GM12878 (cell line): ENCODE data around the gene FRAS1. TPM values are rescaled to one million over a fixed set of nuclear protein-coding genes. Genes with fewer than 3 reads are reported as not detected.

Experiments
- ATAC-seq: fragments of 200-7000 bp; cut with Tn5 transposase; 3 replicates; pipeline ENCODE4 v1.9.1; 2020; ENCODE audit warnings: mild to moderate bottlenecking, moderate library complexity
- BruUV-seq: library from RNA; stranded (reverse); fragments of 400-500 nt; replicated peaks from 2 replicates; lab custom pipeline; 2021; lab: Mats Ljungman, UMichigan
- CTCF ChIA-PET: fragments of 300-600 bp; sonication (Branson Sonifier 250); formaldehyde crosslinking; extraction: SDS; loops from one replicate; lab custom pipeline; 2021; ENCODE audit warnings: inconsistent platforms; lab: Yijun Ruan, JAX
- POLR2A ChIA-PET: fragments of 350-600 bp; formaldehyde crosslinking; extraction: SDS; loops from one replicate; lab custom pipeline; 2021; ENCODE audit warnings: inconsistent platforms; lab: Charles Lee
- RAD21 ChIA-PET: fragments of 300-600 bp; sonication (Branson Sonifier 250); formaldehyde crosslinking; loops from one replicate; lab custom pipeline; 2023; ENCODE audit warnings: antibody characterized with exemption; ENCODE audit not compliant: unreplicated experiment; lab: Charles Lee
- SMC1A ChIA-PET: fragments of 300-600 bp; sonication (Branson Sonifier 250); formaldehyde crosslinking; loops from one replicate; lab custom pipeline; 2023; ENCODE audit not compliant: unreplicated experiment, uncharacterized antibody; lab: Charles Lee
- DNase-seq: peaks from one replicate; pipeline ENCODE4 v3.0.0-alpha.2; 2011; ENCODE audit warnings: low read depth, low spot score
- FAIRE-seq: peaks from 3 replicates; lab custom pipeline; 2011; peaks lifted over from hg19 to GRCh38; lab: Jason Lieb, UNC
- H2AFZ ChIP-seq: 2 replicates; pipeline ENCODE4 v1.6.0; 2011; ENCODE audit warnings: low read depth, low read length, control low read depth; ENCODE audit not compliant: control insufficient read depth
- H3K27ac ChIP-seq: 2 replicates; pipeline ENCODE4 v1.5.1; 2011; ENCODE audit warnings: control low read depth; ENCODE audit not compliant: control insufficient read depth, insufficient read depth
- H3K27me3 ChIP-seq, 2 experiments: replicated peaks in 1 of 2; 2 replicates each; pipeline versions ENCODE4 v1.6.0 to v1.6.1; 2011; ENCODE audit warnings: low read length in 1 of 2; ENCODE audit not compliant: control insufficient read depth in 2 of 2, insufficient read depth in 2 of 2
- H3K36me3 ChIP-seq, 2 experiments: 2 replicates each; pipeline ENCODE4 v1.5.1; 2011; ENCODE audit warnings: low read length in 1 of 2; ENCODE audit not compliant: control insufficient read depth in 2 of 2, insufficient read depth in 2 of 2
- H3K4me1 ChIP-seq: 2 replicates; pipeline ENCODE4 v1.6.1; 2011; ENCODE audit warnings: mild to moderate bottlenecking, low read length, moderate library complexity, mixed read lengths; ENCODE audit not compliant: control insufficient read depth, insufficient read depth
- H3K4me2 ChIP-seq: 2 replicates; pipeline ENCODE4 v1.6.0; 2011; ENCODE audit warnings: control low read depth; ENCODE audit not compliant: control insufficient read depth, insufficient read depth
- H3K4me3 ChIP-seq: fragments of 200-600 bp; sonication (generic); 2 replicates; pipeline ENCODE4 v1.5.1; 2016
- H3K79me2 ChIP-seq: 2 replicates; pipeline ENCODE4 v1.6.0; 2011; ENCODE audit warnings: low read length; ENCODE audit not compliant: control insufficient read depth, insufficient read depth
- H3K9ac ChIP-seq: 2 replicates; pipeline ENCODE4 v1.8.0; 2011; ENCODE audit warnings: low read length, control low read depth, mixed read lengths; ENCODE audit not compliant: control insufficient read depth, insufficient read depth
- H3K9me3 ChIP-seq: replicated peaks from 3 replicates; pipeline ENCODE4 v1.5.1; 2011; ENCODE audit warnings: mild to moderate bottlenecking, low read length; ENCODE audit not compliant: control insufficient read depth, insufficient read depth
- H4K20me1 ChIP-seq: 2 replicates; pipeline ENCODE4 v1.6.0; 2011; ENCODE audit not compliant: control insufficient read depth, insufficient read depth
- BCL11A ChIP-seq: IDR thresholded peaks from 2 replicates; pipeline ENCODE4 v1.6.1; 2011; ENCODE audit warnings: low read depth, low read length
- BHLHE40 ChIP-seq, 2 experiments: fragments of 450-650 bp in 1 of 2; IDR thresholded peaks; 2 replicates each; pipeline ENCODE4 v1.6.1; 2011 to 2017; ENCODE audit warnings: low read depth in 2 of 2, borderline replicate concordance in 1 of 2, improper control_type of control experiment in 1 of 2, low read length in 1 of 2, mild to moderate bottlenecking in 1 of 2
- BRCA1 ChIP-seq: IDR thresholded peaks from 2 replicates; pipeline ENCODE4 v1.6.1; 2011; ENCODE audit warnings: low read depth, low read length, improper control_type of control experiment
- GATAD2B ChIP-seq: fragments of 450-650 bp; conservative IDR thresholded peaks from 2 replicates; pipeline ENCODE4 v1.6.1; 2017; ENCODE audit warnings: low read depth, mild to moderate bottlenecking, moderate library complexity
- JUNB ChIP-seq: IDR thresholded peaks from 2 replicates; pipeline ENCODE4 v1.6.1; 2016; ENCODE audit warnings: antibody characterized with exemption, mild to moderate bottlenecking
- MAX ChIP-seq: IDR thresholded peaks from 2 replicates; pipeline ENCODE4 v1.6.1; 2012; ENCODE audit warnings: low read depth, low read length, improper control_type of control experiment
- NR2F1 ChIP-seq: fragments of 450-650 bp; conservative IDR thresholded peaks from 2 replicates; pipeline ENCODE4 v1.6.1; 2017; ENCODE audit warnings: mild to moderate bottlenecking
- PAX8 ChIP-seq: fragments of 450-650 bp; IDR thresholded peaks from 2 replicates; pipeline ENCODE4 v1.6.1; 2017; ENCODE audit warnings: mild to moderate bottlenecking, moderate library complexity
- RB1 ChIP-seq: fragments of 450-650 bp; formaldehyde crosslinking; IDR thresholded peaks from 2 replicates; pipeline ENCODE4 v1.6.1; 2017; ENCODE audit warnings: mild to moderate bottlenecking, borderline replicate concordance
- RELA ChIP-seq: fragments of 450-650 bp; IDR thresholded peaks from 2 replicates; pipeline ENCODE4 v1.8.0; 2014; ENCODE audit warnings: borderline replicate concordance; ENCODE audit not compliant: partially characterized antibody
- SKIL ChIP-seq: fragments of 450-650 bp; IDR thresholded peaks from 2 replicates; pipeline ENCODE4 v1.6.1; 2017; ENCODE audit warnings: mild to moderate bottlenecking, low read depth, inconsistent platforms; ENCODE audit not compliant: poor library complexity, severe bottlenecking
- SMC3 ChIP-seq: IDR thresholded peaks from 2 replicates; pipeline ENCODE4 v1.6.1; 2011; ENCODE audit warnings: low read length, improper control_type of control experiment, borderline replicate concordance
- SUZ12 ChIP-seq: fragments of 200-600 bp; sonication (generic); IDR thresholded peaks from one replicate; pipeline ENCODE4 v1.6.1; 2018; ENCODE audit warnings: antibody characterized with exemption, mild to moderate bottlenecking; ENCODE audit not compliant: unreplicated experiment
- TARDBP ChIP-seq: IDR thresholded peaks from 2 replicates; pipeline ENCODE4 v1.6.1; 2016; ENCODE audit warnings: borderline replicate concordance
- WRNIP1 ChIP-seq: IDR thresholded peaks from 2 replicates; pipeline ENCODE4 v1.6.1; 2011; ENCODE audit warnings: low read depth, low read length, improper control_type of control experiment, borderline replicate concordance
- WGBS: methylation state at CpG from one replicate; pipeline ENCODE4 v1.1.6; 2016; ENCODE audit warnings: low lambda C conversion rate; ENCODE audit not compliant: insufficient replicate concordance, insufficient coverage; ENCODE audit errors: missing lambda C conversion rate; 5-methylcytosine and 5-hydroxymethylcytosine counted together
- in situ Hi-C: fragments of 300-500 bp; cut with MboI; formaldehyde crosslinking; loops from 9 replicates; pipeline ENCODE4 v1.14.3; 2018; ENCODE audit warnings: mixed read lengths
- intact Hi-C: fragments of 100-400 bp; cut with micrococcal nuclease; formaldehyde crosslinking; loops from one replicate; pipeline ENCODE4 v1.14.2; 2022; ENCODE audit not compliant: unreplicated experiment
- polyA plus RNA-seq, 11 experiments: library from polyadenylated mRNA; depleted of rRNA in 4 of 11; unstranded in 6 of 11; stranded (reverse) in 5 of 11; fragments of >200 nt; fragmentation: Nextera tagmentation in 4 of 11; fragmentation: Illumina TruSeq in 1 of 11; extraction: Ambion mirVana in 4 of 11; extraction: Trizol in 1 of 11; gene quantifications; 1 replicate in 1 of 11; 2 replicates in 10 of 11; pipeline versions ENCODE4 v1.2.1 to v1.2.3, GENCODE V29; 2011 to 2016; ENCODE audit warnings: inconsistent platforms in 2 of 11, missing spikeins in 2 of 11, low read depth in 1 of 11
- total RNA-seq, 4 experiments: library from RNA; depleted of rRNA in 3 of 4; stranded (reverse); fragments of >200 nt in 3 of 4; fragmentation: Illumina TruSeq in 1 of 4; extraction: Trizol in 1 of 4; gene quantifications; 2 replicates each; pipeline versions ENCODE4 v1.2.1 to v1.2.3, GENCODE V29; 2013 to 2021
- TF ChIP-seq, protein P1 (sequence below): fragments of 450-650 bp; IDR thresholded peaks from 2 replicates; pipeline ENCODE4 v1.6.1; 2017; ENCODE audit warnings: mild to moderate bottlenecking
- TF ChIP-seq, protein P2 (sequence below): fragments of 450-650 bp; IDR thresholded peaks from 2 replicates; pipeline ENCODE4 v1.6.1; 2017; ENCODE audit warnings: antibody characterized with exemption, mild to moderate bottlenecking, moderate library complexity

Gene FRAS1
- total and polyA plus RNA-seq, 10 of the 15 experiments (the other 5 are each of a cell fraction or from before 2014, with no cell fraction given), result 0.08 to 11.7 (median 0.20) TPM

DNA sequence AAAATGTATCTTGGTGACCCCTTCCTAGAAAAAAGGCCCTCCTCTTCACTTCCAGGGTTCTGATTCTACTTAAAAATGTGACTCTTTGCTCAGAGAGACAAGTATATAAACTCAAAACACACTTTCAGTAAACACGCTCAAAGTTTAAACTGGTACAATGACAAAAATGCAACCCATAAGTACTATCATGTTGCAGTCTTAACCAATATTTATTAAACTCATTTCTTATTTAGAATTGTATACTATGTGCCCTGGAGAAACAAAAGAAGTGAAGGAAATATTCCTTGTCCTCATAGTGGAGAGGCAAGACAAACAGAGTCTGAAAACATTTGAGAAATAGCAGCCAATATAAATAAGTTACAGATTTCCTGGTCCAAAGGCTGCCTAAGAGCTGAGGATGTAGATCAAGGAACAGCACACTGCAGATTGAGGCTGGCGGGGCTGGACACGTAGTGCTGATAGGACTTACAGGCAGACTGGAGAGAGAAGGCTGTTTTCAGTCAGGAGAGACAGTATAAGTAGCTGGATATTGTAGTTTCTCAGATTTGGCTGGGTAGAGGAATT is 455.3 kb downstream of the FRAS1 start:
- Histone ChIP-seq H3K27me3 (peaks cover 0 to 4% of the 10 kb centered on the region in 2 experiments; a peak in 1 of 4 replicates), H3K27ac (no peak overlapping the region), H3K4me2 (no peak overlapping the region), H3K4me3 (no peak overlapping the region), H3K9me3 (no peaks in the 10 kb centered on the region; the same call in 2 of the 3 replicates), H3K9ac (no peak overlapping the region), H4K20me1 (no peaks in the 10 kb centered on the region), H3K4me1 (no peaks in the 10 kb centered on the region), H2AFZ (no peak overlapping the region), H3K36me3 (no peaks in the 10 kb centered on the region), H3K79me2 (no peaks in the 10 kb centered on the region)
- intact Hi-C loops (loop anchor here (10.0 kb wide), 1 partner anchor 548 kb away; no protein-coding TSS in a partner anchor), in situ Hi-C loops (no loop called here)
- CTCF ChIA-PET, result interaction anchor here (1.3 kb wide), 1 partner anchor 13 kb away, joined by 3 read pairs; no protein-coding TSS in a partner anchor
- TF ChIP-seq GATAD2B (no peak), NR2F1 (no peak), WRNIP1 (no peak), SUZ12 (no peak), TARDBP (no peak), JUNB (no peak), BRCA1 (no peak), RELA (no peak), MAX (no peak), BHLHE40 (IDR thresholded peaks at IDR 0.05; ENCODE audit: borderline replicate concordance in 1 of 2, low read depth in 2 of 2, low read length in 1 of 2) (no peak), RB1 (no peak), BCL11A (no peak), SMC3 (no peak), SKIL (no peak), PAX8 (no peak)
- TF ChIP-seq, protein P1, sequence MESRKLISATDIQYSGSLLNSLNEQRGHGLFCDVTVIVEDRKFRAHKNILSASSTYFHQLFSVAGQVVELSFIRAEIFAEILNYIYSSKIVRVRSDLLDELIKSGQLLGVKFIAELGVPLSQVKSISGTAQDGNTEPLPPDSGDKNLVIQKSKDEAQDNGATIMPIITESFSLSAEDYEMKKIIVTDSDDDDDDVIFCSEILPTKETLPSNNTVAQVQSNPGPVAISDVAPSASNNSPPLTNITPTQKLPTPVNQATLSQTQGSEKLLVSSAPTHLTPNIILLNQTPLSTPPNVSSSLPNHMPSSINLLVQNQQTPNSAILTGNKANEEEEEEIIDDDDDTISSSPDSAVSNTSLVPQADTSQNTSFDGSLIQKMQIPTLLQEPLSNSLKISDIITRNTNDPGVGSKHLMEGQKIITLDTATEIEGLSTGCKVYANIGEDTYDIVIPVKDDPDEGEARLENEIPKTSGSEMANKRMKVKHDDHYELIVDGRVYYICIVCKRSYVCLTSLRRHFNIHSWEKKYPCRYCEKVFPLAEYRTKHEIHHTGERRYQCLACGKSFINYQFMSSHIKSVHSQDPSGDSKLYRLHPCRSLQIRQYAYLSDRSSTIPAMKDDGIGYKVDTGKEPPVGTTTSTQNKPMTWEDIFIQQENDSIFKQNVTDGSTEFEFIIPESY, result no peak
- TF ChIP-seq, protein P2, sequence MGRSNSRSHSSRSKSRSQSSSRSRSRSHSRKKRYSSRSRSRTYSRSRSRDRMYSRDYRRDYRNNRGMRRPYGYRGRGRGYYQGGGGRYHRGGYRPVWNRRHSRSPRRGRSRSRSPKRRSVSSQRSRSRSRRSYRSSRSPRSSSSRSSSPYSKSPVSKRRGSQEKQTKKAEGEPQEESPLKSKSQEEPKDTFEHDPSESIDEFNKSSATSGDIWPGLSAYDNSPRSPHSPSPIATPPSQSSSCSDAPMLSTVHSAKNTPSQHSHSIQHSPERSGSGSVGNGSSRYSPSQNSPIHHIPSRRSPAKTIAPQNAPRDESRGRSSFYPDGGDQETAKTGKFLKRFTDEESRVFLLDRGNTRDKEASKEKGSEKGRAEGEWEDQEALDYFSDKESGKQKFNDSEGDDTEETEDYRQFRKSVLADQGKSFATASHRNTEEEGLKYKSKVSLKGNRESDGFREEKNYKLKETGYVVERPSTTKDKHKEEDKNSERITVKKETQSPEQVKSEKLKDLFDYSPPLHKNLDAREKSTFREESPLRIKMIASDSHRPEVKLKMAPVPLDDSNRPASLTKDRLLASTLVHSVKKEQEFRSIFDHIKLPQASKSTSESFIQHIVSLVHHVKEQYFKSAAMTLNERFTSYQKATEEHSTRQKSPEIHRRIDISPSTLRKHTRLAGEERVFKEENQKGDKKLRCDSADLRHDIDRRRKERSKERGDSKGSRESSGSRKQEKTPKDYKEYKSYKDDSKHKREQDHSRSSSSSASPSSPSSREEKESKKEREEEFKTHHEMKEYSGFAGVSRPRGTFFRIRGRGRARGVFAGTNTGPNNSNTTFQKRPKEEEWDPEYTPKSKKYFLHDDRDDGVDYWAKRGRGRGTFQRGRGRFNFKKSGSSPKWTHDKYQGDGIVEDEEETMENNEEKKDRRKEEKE, result no peak
- 19% methylated on average over 3 of the region's 3 CpGs for WGBS
- RAD21 ChIA-PET, result no interaction called here
- FAIRE-seq, result no peak
- ATAC-seq, result no peak
- BruUV-seq, result no TSS peak
- no peak for DNase-seq
- POLR2A ChIA-PET, result interaction anchor here (0.6 kb wide), 1 partner anchor 227 kb away, joined by 3 read pairs; no protein-coding TSS in a partner anchor
- SMC1A ChIA-PET, result interaction anchor here (0.8 to 1.0 kb wide), 3 partner anchors 9 to 31 kb away, joined by 3 to 4 read pairs (median 3); no protein-coding TSS in a partner anchor
